NAMALWA (cell line): Measurements from ENCODE around the gene RYR2.

ENCODE experiments used
- DNase-seq: peaks from one replicate; pipeline ENCODE4 v3.0.0-alpha.2; 2015; ENCODE audit warnings: low spot score

RYR2 gene

GRCh38 chr1:237737448-237737847 is 695.5 kb downstream of the RYR2 start:
- DNase-seq = no peak

GRCh38 chr1:237737938-237738610 is 696.1 kb downstream of the RYR2 start:
- DNase-seq = no peak

GRCh38 chr1:237740846-237741245 is 698.9 kb downstream of the RYR2 start:
- DNase-seq = no peak

- DNase-seq = no peak
Measured at GRCh38 chr1:237745545-237745944, 703.6 kb downstream of the RYR2 start.

GRCh38 chr1:237748171-237748960 is 706.4 kb downstream of the RYR2 start:
- DNase-seq = no peak

- no peak for DNase-seq
Measured at GRCh38 chr1:237749122-237749521, 707.1 kb downstream of the RYR2 start.

GRCh38 chr1:237751090-237751489 is 709.1 kb downstream of the RYR2 start:
- DNase-seq = no peak

- no peak for DNase-seq
Measured at GRCh38 chr1:237754627-237755026, 712.6 kb downstream of the RYR2 start.

GRCh38 chr1:237756304-237756967 is 714.5 kb downstream of the RYR2 start:
- no peak for DNase-seq

- no peak for DNase-seq
Measured at GRCh38 chr1:237759377-237759776, 717.4 kb downstream of the RYR2 start.

- DNase-seq = no peak
Measured at GRCh38 chr1:237760951-237761350, 719.0 kb downstream of the RYR2 start.

GRCh38 chr1:237763137-237763536 is 721.2 kb downstream of the RYR2 start:
- DNase-seq = no peak

- DNase-seq = no peak
Measured at GRCh38 chr1:237763751-237764150, 721.8 kb downstream of the RYR2 start.

- no peak for DNase-seq
Measured at GRCh38 chr1:237769916-237770315, 727.9 kb downstream of the RYR2 start.

GRCh38 chr1:237772009-237772408 is 730.0 kb downstream of the RYR2 start:
- no peak for DNase-seq

- DNase-seq = no peak
Measured at GRCh38 chr1:237774246-237774645, 732.3 kb downstream of the RYR2 start.

- DNase-seq = no peak
Measured at GRCh38 chr1:237779356-237779755, 737.4 kb downstream of the RYR2 start.

- DNase-seq = no peak
Measured at GRCh38 chr1:237786066-237786719, 744.2 kb downstream of the RYR2 start.

GRCh38 chr1:237788069-237788468 is 746.1 kb downstream of the RYR2 start:
- no peak for DNase-seq

- no peak for DNase-seq
Measured at GRCh38 chr1:237789619-237790018, 747.6 kb downstream of the RYR2 start.

GRCh38 chr1:237791592-237791991 is 749.6 kb downstream of the RYR2 start:
- DNase-seq = no peak

GRCh38 chr1:237792149-237792548 is 750.2 kb downstream of the RYR2 start:
- DNase-seq = no peak

- no peak for DNase-seq
Measured at GRCh38 chr1:237792726-237793125, 750.7 kb downstream of the RYR2 start.
